ENCODE results near the gene CTU2.

The CTU2 gene

DNA sequence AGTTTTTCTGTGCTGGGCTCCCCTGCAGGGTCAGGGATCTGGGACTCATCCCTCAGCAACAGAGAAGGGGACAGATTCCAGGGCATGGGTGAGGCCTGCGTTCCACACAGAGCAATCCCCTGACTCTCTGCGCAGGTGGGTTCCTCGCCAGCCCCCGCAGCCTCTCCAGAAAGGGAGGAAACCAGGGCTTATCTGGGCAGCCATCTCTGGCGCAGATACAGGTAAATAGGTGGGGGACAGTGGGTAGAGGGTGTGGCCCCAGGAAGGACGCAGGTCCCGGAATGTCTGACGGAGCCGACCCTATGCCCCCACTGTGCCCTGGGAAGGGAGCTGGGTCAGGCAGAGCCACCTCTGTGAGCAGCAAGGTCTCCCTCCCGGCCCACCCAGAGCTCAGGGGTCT lies 55.5 kb downstream of the CTU2 start:
- H3K4me3 ChIP-seq (replicated peaks in 1 of 2; ENCODE audit: low read depth in 2 of 2, low read length in 2 of 2): no peak overlapping the region
- no peak for DNase-seq (ENCODE audit: low read depth in 2 of 2)
- TF ChIP-seq, protein P1, sequence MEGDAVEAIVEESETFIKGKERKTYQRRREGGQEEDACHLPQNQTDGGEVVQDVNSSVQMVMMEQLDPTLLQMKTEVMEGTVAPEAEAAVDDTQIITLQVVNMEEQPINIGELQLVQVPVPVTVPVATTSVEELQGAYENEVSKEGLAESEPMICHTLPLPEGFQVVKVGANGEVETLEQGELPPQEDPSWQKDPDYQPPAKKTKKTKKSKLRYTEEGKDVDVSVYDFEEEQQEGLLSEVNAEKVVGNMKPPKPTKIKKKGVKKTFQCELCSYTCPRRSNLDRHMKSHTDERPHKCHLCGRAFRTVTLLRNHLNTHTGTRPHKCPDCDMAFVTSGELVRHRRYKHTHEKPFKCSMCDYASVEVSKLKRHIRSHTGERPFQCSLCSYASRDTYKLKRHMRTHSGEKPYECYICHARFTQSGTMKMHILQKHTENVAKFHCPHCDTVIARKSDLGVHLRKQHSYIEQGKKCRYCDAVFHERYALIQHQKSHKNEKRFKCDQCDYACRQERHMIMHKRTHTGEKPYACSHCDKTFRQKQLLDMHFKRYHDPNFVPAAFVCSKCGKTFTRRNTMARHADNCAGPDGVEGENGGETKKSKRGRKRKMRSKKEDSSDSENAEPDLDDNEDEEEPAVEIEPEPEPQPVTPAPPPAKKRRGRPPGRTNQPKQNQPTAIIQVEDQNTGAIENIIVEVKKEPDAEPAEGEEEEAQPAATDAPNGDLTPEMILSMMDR (IDR thresholded peaks at IDR 0.05; ENCODE audit: low read depth, low read length): no peak

DNA sequence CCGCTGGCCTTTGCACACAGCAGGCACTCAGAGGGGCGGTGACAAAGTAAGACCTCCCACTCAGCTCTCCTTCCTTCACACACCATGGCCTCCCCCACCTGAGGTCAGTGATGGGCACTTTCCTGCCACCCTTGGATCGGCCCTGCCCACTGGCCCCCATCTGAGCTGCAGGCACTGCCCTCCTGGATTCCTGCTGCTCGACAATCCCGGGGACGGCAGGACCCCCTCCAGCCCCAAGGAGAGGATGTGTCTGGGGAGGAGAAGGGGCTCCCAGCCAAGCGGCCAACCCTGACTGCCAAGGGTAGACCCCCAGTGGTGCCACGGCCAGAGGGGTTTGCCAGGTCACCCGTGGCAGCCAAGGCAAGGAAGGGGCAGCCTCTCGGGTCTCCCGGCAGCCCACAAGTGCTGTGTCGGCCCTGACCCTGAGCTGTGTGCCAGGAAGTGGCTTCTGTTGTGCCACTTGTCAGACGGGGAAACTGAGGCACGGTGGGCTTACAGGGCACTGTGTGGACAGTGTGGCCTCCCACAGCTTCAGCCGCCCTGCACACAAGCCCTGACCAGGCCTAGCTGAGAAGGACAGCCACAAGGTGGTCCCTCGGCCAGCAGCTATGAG lies 56.1 kb downstream of the CTU2 start:
- DNase-seq (ENCODE audit: low read depth in 2 of 2): no peak
- TF ChIP-seq, protein P1 (IDR thresholded peaks at IDR 0.05; ENCODE audit: low read depth, low read length): no peak

DNA sequence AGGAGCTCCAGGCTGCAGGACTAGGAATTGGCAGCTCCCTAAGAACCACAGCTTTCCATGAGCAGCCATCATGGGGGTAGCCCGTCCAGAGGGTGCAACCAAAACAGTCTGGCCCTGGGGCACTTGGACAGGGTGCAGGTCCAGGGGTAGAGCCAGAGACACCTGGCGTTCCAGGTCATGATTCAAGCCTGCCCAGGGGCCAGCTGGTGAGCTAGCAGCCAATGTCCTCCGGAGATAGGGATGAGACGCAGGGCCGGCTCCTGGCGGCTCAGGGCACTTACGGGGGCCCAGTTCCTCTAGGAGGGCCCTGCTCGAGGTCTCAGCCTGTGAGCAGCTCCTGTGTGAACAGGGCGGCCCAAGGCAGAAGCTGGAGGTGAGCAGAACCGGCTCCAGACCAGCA lies 56.6 kb downstream of the CTU2 start:
- no peak for DNase-seq (ENCODE audit: low read depth in 2 of 2)
- TF ChIP-seq, protein P1 (IDR thresholded peaks at IDR 0.05; ENCODE audit: low read depth, low read length): no peak
- H3K4me3 ChIP-seq (replicated peaks in 1 of 2; ENCODE audit: low read depth in 2 of 2, low read length in 2 of 2): no peak overlapping the region

More for the DNA sequence above, 56.1 kb downstream of the CTU2 start:
- no peak overlapping the region for H3K4me3 ChIP-seq (replicated peaks in 1 of 2; ENCODE audit: low read depth in 2 of 2, low read length in 2 of 2)

DNA sequence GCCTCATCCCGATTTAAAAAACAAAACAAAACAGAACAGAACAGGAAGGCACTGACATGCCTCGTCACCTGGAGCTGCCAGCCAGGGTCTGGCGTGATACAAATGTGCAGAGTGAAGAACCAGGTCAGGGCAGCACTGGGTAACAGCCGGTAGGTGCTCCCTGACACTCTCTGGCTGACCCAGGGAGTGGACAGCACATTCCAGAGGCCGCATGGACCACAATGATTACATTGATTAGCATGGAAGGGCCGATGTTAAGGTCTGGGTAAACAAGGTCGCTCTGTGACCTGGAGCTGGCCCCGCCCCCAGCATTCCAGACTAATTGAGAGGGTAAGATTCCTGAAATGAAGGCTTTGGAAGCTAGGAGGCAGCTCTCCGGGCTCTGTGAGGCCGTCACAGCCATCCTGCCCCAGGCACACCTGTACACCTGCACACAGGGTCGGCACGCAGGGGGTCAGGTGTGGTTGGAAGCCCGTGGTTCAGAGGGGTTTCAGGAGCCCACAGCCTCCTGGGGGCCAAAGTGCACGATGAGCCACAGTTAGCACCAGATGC lies 57.3 kb downstream of the CTU2 start:
- DNase-seq (ENCODE audit: low read depth in 2 of 2): no peak
- H3K4me3 ChIP-seq (replicated peaks in 1 of 2; ENCODE audit: low read depth in 2 of 2, low read length in 2 of 2): no peak overlapping the region
- TF ChIP-seq, protein P1 (IDR thresholded peaks at IDR 0.05; ENCODE audit: low read depth, low read length): no peak

DNA sequence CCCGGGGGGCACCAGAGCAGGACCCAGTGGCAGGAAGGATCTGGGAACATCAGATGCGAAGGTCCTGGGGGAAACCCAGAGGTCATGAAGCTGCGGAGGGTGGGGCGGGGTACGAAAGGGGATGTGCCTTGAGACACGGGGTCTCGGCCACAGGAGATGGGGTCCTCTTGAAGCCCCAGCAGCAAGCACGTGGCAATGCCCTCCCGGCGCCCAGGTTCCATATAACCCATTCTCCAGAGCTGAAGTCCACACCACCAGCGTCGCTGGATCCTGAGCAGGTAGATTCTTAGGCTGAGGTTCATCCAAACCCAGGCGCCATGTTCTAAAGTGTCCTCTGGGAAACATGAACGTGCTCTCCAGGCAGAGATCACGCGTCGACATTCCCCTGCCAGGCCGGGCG lies 57.8 kb downstream of the CTU2 start:
- TF ChIP-seq, protein P1 (IDR thresholded peaks at IDR 0.05; ENCODE audit: low read depth, low read length): no peak
- H3K4me3 ChIP-seq (replicated peaks in 1 of 2; ENCODE audit: low read depth in 2 of 2, low read length in 2 of 2): no peak overlapping the region
- DNase-seq (ENCODE audit: low read depth in 2 of 2): no peak

DNA sequence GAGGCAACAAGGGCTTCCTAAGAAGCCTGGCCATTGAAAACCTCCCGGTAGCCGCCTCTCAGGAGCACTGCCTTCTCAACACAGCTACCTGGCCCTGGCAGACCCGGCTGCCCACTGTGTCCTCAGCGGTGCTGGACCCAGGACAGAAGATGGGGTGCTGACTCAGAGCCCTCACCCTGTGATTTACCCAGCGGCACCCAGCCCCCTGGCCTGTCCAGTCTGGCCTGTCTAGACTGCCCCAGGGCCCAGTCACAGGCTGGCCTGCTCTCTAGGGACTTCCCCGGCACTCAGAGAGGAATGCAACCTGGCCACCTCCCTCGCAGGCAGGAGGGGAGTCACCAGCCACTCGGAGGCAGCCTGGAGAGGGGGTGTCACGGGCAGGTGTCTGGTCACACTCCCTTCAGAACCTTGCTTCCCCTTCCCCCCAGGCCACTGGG lies 58.6 kb downstream of the CTU2 start:
- TF ChIP-seq, protein P1 (IDR thresholded peaks at IDR 0.05; ENCODE audit: low read depth, low read length): no peak
- H3K4me3 ChIP-seq (replicated peaks in 1 of 2; ENCODE audit: low read depth in 2 of 2, low read length in 2 of 2): no peak overlapping the region
- peak in 1 of 2 donors; percentile 30 for DNase-seq (ENCODE audit: low read depth in 2 of 2)
